ENCODE measurements around the gene ZNF44.

Gene ZNF44

GRCh38 chr19:12261554-12261953, 33.1 kb downstream of the ZNF44 start:
- no peak for DNase-seq

DNA sequence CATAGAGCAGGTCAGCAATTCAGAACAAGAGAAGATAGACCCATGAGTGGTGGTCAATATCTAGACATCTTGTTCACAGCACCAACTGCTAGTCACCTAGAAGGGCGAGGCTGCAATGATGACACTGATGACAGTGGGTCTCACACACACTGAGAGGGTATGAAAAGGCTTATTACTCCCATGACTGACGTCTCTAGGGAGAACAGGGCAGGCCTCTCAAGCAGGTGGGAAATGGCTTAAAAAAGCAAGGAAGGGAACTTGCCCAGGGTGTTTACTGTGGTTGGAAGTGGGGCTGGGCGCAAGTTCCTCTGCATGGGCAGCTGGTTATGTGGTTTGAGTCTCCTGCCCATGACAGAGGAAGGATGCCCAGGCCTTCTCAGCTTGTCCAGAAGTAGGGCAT, 33.8 kb downstream of the ZNF44 start:
- no peak for DNase-seq

DNA sequence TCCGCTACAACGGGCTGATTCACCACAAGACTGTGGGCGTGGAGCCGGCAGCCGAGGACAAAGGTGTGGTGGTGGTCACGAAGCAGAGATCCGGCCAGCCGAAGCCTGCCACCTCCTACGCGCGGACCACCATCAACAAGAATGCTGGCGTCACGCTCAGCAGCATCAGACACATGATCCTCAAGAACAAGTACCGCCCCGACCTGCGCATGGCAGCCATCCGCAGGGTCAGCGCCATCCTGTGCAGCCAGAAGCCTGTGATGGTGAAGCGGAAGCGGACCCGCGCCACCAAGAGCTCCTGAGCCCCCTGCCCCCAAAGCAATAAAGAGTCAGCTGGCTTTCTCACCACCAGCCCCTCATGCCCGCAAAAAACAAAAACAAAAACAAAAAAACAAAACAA, 34.4 kb downstream of the ZNF44 start:
- DNase-seq, result no peak

DNA sequence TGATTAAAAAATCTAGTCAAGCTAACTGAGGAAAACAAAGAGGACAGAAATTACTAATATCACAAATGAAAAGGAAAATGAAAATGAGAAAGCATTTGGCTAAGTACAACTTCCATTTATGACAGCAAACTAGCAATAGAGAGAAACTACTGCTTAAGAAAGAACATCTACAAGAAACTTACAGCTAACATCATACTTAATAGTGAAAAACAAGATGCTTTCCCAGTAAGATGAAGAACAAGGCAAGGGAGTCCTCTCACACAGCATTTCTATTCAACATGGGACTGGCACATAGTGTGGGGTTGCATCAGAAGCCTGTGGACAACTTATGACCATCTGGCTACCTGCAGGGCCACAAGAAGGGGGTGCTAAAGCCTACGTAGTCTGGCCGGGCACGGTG, 39.3 kb downstream of the ZNF44 start:
- DNase-seq, result no peak

GRCh38 chr19:12247644-12248222, 47.0 kb downstream of the ZNF44 start:
- DNase-seq, result no peak

- DNase-seq, result no peak
These were observed 50.3 kb downstream of the ZNF44 start for GRCh38 chr19:12244370-12244769.

- no peak for DNase-seq
These were observed 57.4 kb downstream of the ZNF44 start for GRCh38 chr19:12237143-12237839.

- DNase-seq, result no peak
These were observed 61.7 kb downstream of the ZNF44 start for GRCh38 chr19:12232961-12233360.

GRCh38 chr19:12230751-12231733, 63.6 kb downstream of the ZNF44 start:
- DNase-seq, result no peak

GRCh38 chr19:12229990-12230389, 64.7 kb downstream of the ZNF44 start:
- DNase-seq, result no peak

GRCh38 chr19:12224676-12225075, 70.0 kb downstream of the ZNF44 start:
- DNase-seq, result no peak

GRCh38 chr19:12222980-12223630, 71.6 kb downstream of the ZNF44 start:
- no peak for DNase-seq

All from hypothalamus (tissue), 51 donors.